Fibroblast of pulmonary artery (primary cell): ENCODE measurements around the gene CAMKK1.

Experiments used
- DNase-seq: peaks from one replicate; pipeline ENCODE4 v3.0.0-alpha.2; 2010; ENCODE audit warnings: low read depth
- H3K4me3 ChIP-seq: replicated peaks from 2 replicates; pipeline ENCODE4 v1.5.1; 2011; ENCODE audit warnings: low read depth, mild to moderate bottlenecking, control low read depth, low read length, moderate library complexity
- TF ChIP-seq, protein P1 (sequence below): IDR thresholded peaks from 2 replicates; pipeline ENCODE4 v1.5.1; 2011; ENCODE audit warnings: mild to moderate bottlenecking, control low read depth, low read length, inconsistent platforms; ENCODE audit errors: missing control alignments

CAMKK1 gene

DNA sequence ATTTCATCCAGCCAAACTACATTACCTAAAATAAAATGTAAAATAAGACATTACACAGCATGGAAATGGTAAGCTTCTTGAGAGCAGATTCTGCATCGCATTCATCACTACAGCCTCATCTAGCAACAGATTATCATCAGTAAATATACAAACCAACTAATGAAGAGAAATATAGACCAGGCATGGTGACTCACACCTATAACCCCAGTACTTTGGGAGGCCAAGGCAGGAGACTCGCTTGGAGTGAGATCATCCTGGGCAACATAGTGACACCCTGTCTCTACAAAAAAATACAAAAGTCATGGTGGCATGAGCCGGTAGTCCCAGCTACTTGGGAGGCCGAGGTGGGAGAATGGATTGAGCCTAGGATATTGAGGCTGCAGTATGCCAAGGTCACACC is 66.7 kb downstream of the CAMKK1 start:
- DNase-seq = no peak
- no peak overlapping the region for H3K4me3 ChIP-seq
- TF ChIP-seq, protein P1, sequence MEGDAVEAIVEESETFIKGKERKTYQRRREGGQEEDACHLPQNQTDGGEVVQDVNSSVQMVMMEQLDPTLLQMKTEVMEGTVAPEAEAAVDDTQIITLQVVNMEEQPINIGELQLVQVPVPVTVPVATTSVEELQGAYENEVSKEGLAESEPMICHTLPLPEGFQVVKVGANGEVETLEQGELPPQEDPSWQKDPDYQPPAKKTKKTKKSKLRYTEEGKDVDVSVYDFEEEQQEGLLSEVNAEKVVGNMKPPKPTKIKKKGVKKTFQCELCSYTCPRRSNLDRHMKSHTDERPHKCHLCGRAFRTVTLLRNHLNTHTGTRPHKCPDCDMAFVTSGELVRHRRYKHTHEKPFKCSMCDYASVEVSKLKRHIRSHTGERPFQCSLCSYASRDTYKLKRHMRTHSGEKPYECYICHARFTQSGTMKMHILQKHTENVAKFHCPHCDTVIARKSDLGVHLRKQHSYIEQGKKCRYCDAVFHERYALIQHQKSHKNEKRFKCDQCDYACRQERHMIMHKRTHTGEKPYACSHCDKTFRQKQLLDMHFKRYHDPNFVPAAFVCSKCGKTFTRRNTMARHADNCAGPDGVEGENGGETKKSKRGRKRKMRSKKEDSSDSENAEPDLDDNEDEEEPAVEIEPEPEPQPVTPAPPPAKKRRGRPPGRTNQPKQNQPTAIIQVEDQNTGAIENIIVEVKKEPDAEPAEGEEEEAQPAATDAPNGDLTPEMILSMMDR = no peak

DNA sequence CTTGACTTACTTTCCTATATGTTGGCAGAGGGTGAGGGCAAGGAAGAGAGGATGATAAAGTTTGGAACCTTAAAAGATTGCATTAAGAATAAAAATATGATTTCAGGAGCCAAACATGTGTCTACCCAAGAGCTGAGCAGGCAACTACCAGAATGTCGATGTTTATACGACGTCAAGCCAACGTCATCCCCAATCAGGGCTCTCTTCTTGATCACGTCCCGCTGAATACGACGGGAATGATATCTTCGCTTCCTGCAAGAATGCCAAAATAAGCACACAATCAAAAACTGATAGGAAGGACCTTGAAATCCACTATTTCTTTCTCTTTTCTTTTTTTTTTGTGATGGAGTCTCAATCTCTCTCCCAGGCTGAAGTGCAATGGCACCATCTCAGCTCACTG is 71.8 kb downstream of the CAMKK1 start:
- H3K4me3 ChIP-seq = no peak overlapping the region
- TF ChIP-seq, protein P1 = no peak

DNA sequence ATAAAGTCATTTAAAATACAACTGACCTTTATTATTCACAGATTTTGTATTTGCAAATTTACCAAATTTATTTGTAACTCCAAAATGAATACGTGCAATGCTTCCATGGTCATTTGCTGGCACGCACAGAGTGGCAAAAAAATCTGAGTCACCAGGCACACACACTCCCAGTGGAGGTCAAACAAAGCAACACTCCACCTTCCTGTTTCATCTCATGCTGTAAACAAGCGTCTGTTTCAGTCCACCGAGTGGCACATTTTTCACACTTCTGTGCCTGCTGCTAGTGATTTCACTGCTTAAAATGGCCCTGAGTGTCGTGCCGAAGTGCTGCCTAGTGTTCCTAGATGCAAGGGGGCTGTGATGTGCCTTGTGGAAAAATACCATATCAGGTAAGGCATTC is 74.1 kb downstream of the CAMKK1 start:
- no peak overlapping the region for H3K4me3 ChIP-seq
- TF ChIP-seq, protein P1 = no peak
- peak; percentile 16 for DNase-seq

More for the DNA sequence above, 71.8 kb downstream of the CAMKK1 start:
- DNase-seq = no peak

DNA sequence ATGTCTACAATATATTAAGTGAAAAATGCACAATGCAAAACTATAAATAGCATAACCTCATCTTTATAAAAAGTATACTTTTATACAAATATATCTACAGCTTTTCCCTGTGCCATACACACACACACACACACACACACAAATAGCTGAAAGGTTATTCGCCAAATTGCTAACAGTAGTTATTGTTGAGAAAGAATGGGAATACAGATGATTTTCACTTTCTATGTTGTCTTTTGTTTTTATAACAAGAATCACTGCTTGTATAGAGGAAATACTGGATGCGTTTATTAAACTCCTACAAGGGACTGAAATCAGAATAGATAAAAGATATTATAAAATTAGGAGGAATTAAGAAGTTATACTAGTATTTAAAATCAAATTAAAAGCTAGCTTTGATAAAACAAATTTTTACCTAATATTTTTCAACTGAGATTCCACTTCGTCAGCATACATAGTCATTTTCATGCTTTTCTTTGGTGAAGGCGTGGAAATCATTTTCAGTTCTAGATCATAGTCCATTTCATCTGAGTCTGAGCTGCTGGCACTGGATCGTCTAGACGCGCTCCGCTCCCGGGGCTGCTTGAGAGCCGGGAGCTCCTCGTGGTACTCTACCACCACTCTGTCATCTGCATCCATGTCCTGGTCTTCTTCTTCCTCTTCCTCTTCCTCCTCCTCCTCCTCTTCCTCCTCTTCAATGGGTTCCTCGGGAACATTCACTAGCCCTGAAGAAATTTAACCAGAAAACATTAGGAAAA is 74.8 kb downstream of the CAMKK1 start:
- TF ChIP-seq, protein P1 = no peak
- DNase-seq = no peak
- H3K4me3 ChIP-seq = no peak overlapping the region

DNA sequence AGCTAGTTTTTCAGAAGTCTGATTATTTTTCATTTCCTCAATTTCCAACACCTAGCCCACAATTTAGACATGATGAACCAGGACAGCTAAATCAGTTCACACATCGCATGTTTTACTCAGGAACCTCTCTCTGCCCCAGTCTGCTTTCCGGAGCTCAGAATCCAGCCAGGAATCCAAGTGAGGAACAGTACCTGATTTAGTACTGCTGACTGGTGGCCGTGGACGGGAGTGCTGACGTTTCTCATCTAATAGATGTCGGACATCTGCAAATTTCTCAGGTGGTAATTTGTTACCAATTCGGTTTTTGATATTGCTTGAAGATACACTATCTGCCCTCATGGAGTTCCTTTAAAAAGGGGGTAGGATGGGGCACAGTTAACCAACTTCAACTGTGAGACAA is 76.9 kb downstream of the CAMKK1 start:
- TF ChIP-seq, protein P1 = no peak
- no peak for DNase-seq
- no peak overlapping the region for H3K4me3 ChIP-seq

DNA sequence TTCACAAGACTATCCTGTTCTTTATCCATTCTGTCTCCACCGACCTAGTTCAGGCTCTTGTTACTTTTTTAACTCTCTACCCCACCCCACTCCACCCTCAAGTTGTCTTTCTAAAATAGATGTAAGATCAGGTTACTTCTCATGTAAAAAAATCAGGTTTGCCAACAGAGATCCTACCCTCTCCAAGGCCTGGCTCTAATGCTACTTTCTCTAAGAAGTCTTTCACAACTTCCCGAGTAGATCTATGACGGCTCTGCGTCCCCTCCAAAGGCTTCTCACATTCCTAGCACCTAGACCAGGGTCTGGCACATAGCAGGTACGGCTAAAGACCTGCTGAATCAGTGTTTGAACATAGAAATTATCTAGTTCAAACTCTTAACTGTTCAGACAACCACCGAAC is 77.7 kb downstream of the CAMKK1 start:
- TF ChIP-seq, protein P1 = no peak
- no peak for DNase-seq

DNA sequence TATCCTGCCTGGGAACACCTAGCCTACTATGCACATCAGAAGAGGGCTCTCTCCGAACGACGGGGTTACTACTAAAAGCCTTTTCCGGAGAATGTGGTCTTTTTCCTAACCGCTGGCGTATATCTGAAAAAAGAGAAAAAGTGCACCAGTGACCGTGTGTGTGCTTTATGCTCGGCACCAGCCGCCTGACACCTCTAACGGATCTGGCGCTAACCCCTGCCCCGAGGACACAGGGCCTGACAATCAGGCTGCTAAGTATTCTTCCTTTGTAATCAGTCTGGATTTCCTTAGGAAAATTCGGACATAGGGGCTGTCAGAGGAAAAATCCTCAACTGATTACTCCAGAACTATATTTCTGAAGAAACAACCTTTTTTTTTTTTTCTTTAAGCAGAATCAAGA is 78.5 kb downstream of the CAMKK1 start:
- H3K4me3 ChIP-seq = no peak overlapping the region
- no peak for DNase-seq
- TF ChIP-seq, protein P1 = no peak

More for the DNA sequence above, 77.7 kb downstream of the CAMKK1 start:
- no peak overlapping the region for H3K4me3 ChIP-seq
